ENCODE results near the gene CGAS. TPM values are rescaled to one million over a fixed set of nuclear protein-coding genes. Genes with fewer than 3 reads are reported as not detected.
A peak's percentile ranks its signal among the peaks of the same experiment; 100 is the strongest.

The CGAS gene
- total and polyA plus RNA-seq, 2 donors (not counting 1 experiment from before 2014, with no cell fraction given), result 5.1 to 20.0 TPM

DNA sequence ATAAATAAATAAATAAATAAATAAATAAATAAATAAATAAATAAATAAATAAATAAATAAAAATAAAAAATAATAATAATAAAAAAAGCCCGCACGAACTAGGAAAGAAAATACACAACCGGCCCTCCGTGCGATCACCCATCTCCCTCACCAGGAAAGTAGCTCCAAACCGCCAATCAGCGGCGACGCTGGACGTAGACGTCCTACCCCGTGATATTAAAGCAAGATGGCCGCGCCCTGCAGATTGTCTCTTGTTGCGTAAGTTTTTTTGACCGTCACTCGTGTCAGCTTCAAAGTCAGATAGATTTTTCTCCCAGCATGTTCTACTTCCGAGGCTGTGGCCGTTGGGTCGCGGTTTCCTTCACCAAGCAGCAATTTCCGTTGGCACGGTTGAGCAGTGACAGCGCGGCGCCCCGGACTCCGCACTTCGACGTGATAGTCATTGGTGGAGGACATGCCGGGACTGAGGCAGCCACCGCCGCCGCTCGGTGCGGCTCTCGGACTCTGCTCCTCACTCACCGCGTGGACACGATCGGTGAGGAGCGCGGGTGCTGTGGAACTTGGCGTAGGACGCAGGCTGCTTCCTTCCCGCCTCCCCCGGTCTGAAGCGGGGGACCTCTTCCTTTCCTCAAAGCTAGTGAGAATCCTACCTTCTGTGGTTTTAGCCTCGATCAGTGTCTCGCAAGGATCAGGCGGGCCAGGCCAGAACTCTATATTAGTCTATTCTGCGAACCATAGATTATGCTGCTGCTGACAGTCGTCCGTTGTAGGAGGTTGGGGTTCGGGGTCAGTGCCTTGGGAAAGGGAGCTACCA lies 9.6 kb upstream of the CGAS start, which contains the start of gene MTO1:
TSS of gene MTO1 (plus strand) at position 201 of the 814 bp plus-strand sequence. CDS start at position 319, 118 bp downstream.
- H3K4me3 Mint-ChIP-seq, result peak within 1 kb of the TSS; percentile 100
- H3K9me3 Mint-ChIP-seq (ENCODE audit: insufficient read depth), result no peaks in the 10 kb centered on the region
- peak within 1 kb of the TSS; percentile 97 for H3K27ac Mint-ChIP-seq
- peaks cover 12 to 31% of the 10 kb centered on the region in 2 donors for H3K4me1 ChIP-seq (ENCODE audit: control insufficient read depth in 2 of 2, insufficient read depth in 2 of 2, low read length in 2 of 2)
- under 1% methylated on average over 53 of the region's 55 CpGs for WGBS (ENCODE audit: insufficient coverage)
- H3K4me3 ChIP-seq (ENCODE audit: control extremely low read depth in 1 of 5, extremely low read depth in 1 of 5, insufficient read depth in 1 of 5, low read depth in 2 of 5, low read length in 4 of 5), result peak within 1 kb of the TSS; percentile 66 to 99 (median 78)
- intact Hi-C loops (cut with micrococcal nuclease), result loop anchor here (1.0 to 10.0 kb wide), 3 partner anchors 9 to 1823 kb away; partner anchors contain the start of genes CGAS and TMEM30A
- H3K9me3 ChIP-seq (ENCODE audit: control extremely low read depth in 1 of 3, control insufficient read depth in 2 of 3, insufficient read depth in 1 of 3, low read length in 2 of 3), result no peaks in the 10 kb centered on the region
- H3K4me2 ChIP-seq (replicated peaks; ENCODE audit: low read depth, low read length, poor library complexity, severe bottlenecking), result peak within 1 kb of the TSS; percentile 98
- ChIA-PET CTCF (interaction anchor here (1.0 to 3.3 kb wide), 10 partner anchors 10 to 191 kb away, joined by 3 to 27 read pairs (median 5); partner anchors contain the start of genes CGAS and EEF1A1), POLR2A (interaction anchor here (0.6 to 3.9 kb wide), 9 partner anchors 9 to 192 kb away, joined by 3 to 34 read pairs (median 4); partner anchors contain the start of genes CGAS, EEF1A1 and SLC17A5)
- DNase-seq, result peak; percentile 91
- H3K27me3 ChIP-seq (replicated peaks in 1 of 4; ENCODE audit: control extremely low read depth in 1 of 4, control insufficient read depth in 3 of 4, insufficient read depth in 4 of 4, low read length in 3 of 4), result no peaks in the 10 kb centered on the region
- no peaks in the 10 kb centered on the region for H3K27me3 Mint-ChIP-seq
- H3K27ac ChIP-seq (ENCODE audit: low read length in 2 of 2), result peak within 1 kb of the TSS; percentile 90 to 96
- no peaks in the 10 kb centered on the region for H4K20me1 ChIP-seq (ENCODE audit: control insufficient read depth, insufficient read depth, low read length, poor library complexity, severe bottlenecking)
- H2AFZ ChIP-seq (ENCODE audit: insufficient read depth, low read depth, low read length, poor library complexity, severe bottlenecking), result peak within 1 kb of the TSS; percentile 99
- peak within 1 kb of the TSS; percentile 100 for H3K9ac ChIP-seq (ENCODE audit: low read length)
- H3K79me2 ChIP-seq (ENCODE audit: control insufficient read depth, insufficient read depth, low read length), result peaks cover 77% of the 10 kb centered on the region
- H3K36me3 ChIP-seq (replicated peaks in 1 of 2; ENCODE audit: control extremely low read depth in 1 of 2, control insufficient read depth in 1 of 2, extremely low read depth in 1 of 2, insufficient read depth in 2 of 2, low read length in 1 of 2), result peaks cover 3 to 20% of the 10 kb centered on the region in 2 experiments
- peak; percentile 94 for ATAC-seq (ENCODE audit: low read depth)
- TF ChIP-seq EZH2 (IDR thresholded peaks at IDR 0.05; ENCODE audit: borderline replicate concordance, insufficient read depth, low read depth, low read length, poor library complexity, severe bottlenecking), result no peak
- TF ChIP-seq, protein P1, sequence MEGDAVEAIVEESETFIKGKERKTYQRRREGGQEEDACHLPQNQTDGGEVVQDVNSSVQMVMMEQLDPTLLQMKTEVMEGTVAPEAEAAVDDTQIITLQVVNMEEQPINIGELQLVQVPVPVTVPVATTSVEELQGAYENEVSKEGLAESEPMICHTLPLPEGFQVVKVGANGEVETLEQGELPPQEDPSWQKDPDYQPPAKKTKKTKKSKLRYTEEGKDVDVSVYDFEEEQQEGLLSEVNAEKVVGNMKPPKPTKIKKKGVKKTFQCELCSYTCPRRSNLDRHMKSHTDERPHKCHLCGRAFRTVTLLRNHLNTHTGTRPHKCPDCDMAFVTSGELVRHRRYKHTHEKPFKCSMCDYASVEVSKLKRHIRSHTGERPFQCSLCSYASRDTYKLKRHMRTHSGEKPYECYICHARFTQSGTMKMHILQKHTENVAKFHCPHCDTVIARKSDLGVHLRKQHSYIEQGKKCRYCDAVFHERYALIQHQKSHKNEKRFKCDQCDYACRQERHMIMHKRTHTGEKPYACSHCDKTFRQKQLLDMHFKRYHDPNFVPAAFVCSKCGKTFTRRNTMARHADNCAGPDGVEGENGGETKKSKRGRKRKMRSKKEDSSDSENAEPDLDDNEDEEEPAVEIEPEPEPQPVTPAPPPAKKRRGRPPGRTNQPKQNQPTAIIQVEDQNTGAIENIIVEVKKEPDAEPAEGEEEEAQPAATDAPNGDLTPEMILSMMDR (IDR thresholded peaks at IDR 0.05), result no peak
- H3K4me1 Mint-ChIP-seq, result peaks cover 29% of the 10 kb centered on the region
